Measurements from ENCODE around the gene KCNMB1.
A peak's percentile ranks its signal among the peaks of the same experiment; 100 is the strongest.

The KCNMB1 gene

GRCh38 chr5:170388818-170389549 lies at the start of gene KCNMB1:
Gene KCNMB1 (minus strand): TSS chr5:170389367. CDS start chr5:170385447, 3,920 bp downstream.
- DNase-seq: no peak

GRCh38 chr5:170438581-170438980 lies 49.4 kb upstream of the KCNMB1 start:
- DNase-seq: no peak

GRCh38 chr5:170437621-170438375 lies 48.6 kb upstream of the KCNMB1 start:
- DNase-seq: no peak

GRCh38 chr5:170436335-170436734 lies 47.2 kb upstream of the KCNMB1 start:
- DNase-seq: no peak

GRCh38 chr5:170434966-170435605 lies 45.9 kb upstream of the KCNMB1 start:
- peak; percentile 6 for DNase-seq

- DNase-seq: no peak
These were observed 43.5 kb upstream of the KCNMB1 start for GRCh38 chr5:170432669-170433068.

- DNase-seq: no peak
These were observed 42.4 kb upstream of the KCNMB1 start for GRCh38 chr5:170431571-170431970.

GRCh38 chr5:170430866-170431437 lies 41.8 kb upstream of the KCNMB1 start:
- DNase-seq: no peak

GRCh38 chr5:170430256-170430655 lies 41.1 kb upstream of the KCNMB1 start:
- DNase-seq: no peak

- DNase-seq: no peak
These were observed 39.8 kb upstream of the KCNMB1 start for GRCh38 chr5:170429014-170429413.

- no peak for DNase-seq
These were observed 38.6 kb upstream of the KCNMB1 start for GRCh38 chr5:170427672-170428236.

GRCh38 chr5:170426786-170427185 lies 37.6 kb upstream of the KCNMB1 start:
- DNase-seq: no peak

- no peak for DNase-seq
These were observed 37.1 kb upstream of the KCNMB1 start for GRCh38 chr5:170426149-170426767.

GRCh38 chr5:170425731-170426130 lies 36.6 kb upstream of the KCNMB1 start:
- DNase-seq: no peak

GRCh38 chr5:170424629-170425028 lies 35.5 kb upstream of the KCNMB1 start:
- no peak for DNase-seq

GRCh38 chr5:170423692-170424091 lies 34.5 kb upstream of the KCNMB1 start:
- no peak for DNase-seq

- DNase-seq: no peak
These were observed 32.7 kb upstream of the KCNMB1 start for GRCh38 chr5:170421826-170422225.

- peak; percentile 30 for DNase-seq
These were observed 31.7 kb upstream of the KCNMB1 start for GRCh38 chr5:170420806-170421412.

GRCh38 chr5:170419643-170420042 lies 30.5 kb upstream of the KCNMB1 start:
- DNase-seq: no peak

GRCh38 chr5:170418736-170419135 lies 29.6 kb upstream of the KCNMB1 start:
- no peak for DNase-seq

GRCh38 chr5:170416526-170416925 lies 27.4 kb upstream of the KCNMB1 start:
- no peak for DNase-seq

GRCh38 chr5:170414786-170415185 lies 25.6 kb upstream of the KCNMB1 start:
- no peak for DNase-seq
